A673 (cell line): ENCODE results near the gene LYZL6. TPM values are rescaled to one million over a fixed set of nuclear protein-coding genes. Genes with fewer than 3 reads are reported as not detected.
"Not testable (repeated sequence)": the region's sequence is repeated elsewhere in the genome, so short reads cannot be mapped to it uniquely, and the experiment has no call there.

Experiments used
- BruUV-seq: library from RNA; stranded (reverse); fragments of 400-500 nt; replicated peaks from 2 replicates; lab custom pipeline; 2021; lab: Mats Ljungman, UMichigan
- CTCF ChIA-PET: fragments of 300-600 bp; sonication (Branson Sonifier 250); formaldehyde crosslinking; loops from one replicate; lab custom pipeline; 2022; ENCODE audit warnings: antibody characterized with exemption; lab: Charles Lee
- POLR2A ChIA-PET: fragments of 300-600 bp; sonication (Branson Sonifier 250); formaldehyde crosslinking; loops from one replicate; lab custom pipeline; 2022; ENCODE audit warnings: antibody characterized with exemption; ENCODE audit not compliant: low non-redundant PET; lab: Charles Lee
- DNase-seq: peaks from one replicate; pipeline ENCODE4 v3.0.0-alpha.2; 2015; ENCODE audit warnings: low spot score
- H3K27ac ChIP-seq: fragments of 200-600 bp; sonication (generic); 2 replicates; pipeline ENCODE4 v1.5.1; 2016; ENCODE audit warnings: mixed run types, low read depth, mild to moderate bottlenecking, mixed read lengths, antibody characterized with exemption, low read length; ENCODE audit not compliant: poor library complexity, severe bottlenecking
- H3K27me3 ChIP-seq: fragments of 200-600 bp; sonication (generic); replicated peaks from 2 replicates; pipeline ENCODE4 v1.6.1; 2017; ENCODE audit warnings: mixed run types, low read depth, mild to moderate bottlenecking, mixed read lengths, antibody characterized with exemption, low read length; ENCODE audit not compliant: insufficient read depth, poor library complexity
- H3K36me3 ChIP-seq: fragments of 200-600 bp; sonication (generic); 2 replicates; pipeline ENCODE4 v1.6.1; 2016; ENCODE audit warnings: mixed run types, mild to moderate bottlenecking, mixed read lengths, antibody characterized with exemption, low read length; ENCODE audit not compliant: insufficient read depth, poor library complexity, severe bottlenecking
- H3K4me1 ChIP-seq: fragments of 200-600 bp; sonication (generic); 2 replicates; pipeline ENCODE4 v1.6.1; 2017; ENCODE audit warnings: mixed run types, mild to moderate bottlenecking, mixed read lengths, antibody characterized with exemption, low read length; ENCODE audit not compliant: insufficient read depth, poor library complexity, severe bottlenecking
- H3K4me3 ChIP-seq: fragments of 200-600 bp; sonication (generic); 2 replicates; pipeline ENCODE4 v1.5.1; 2016; ENCODE audit warnings: low read depth, mixed run types, mild to moderate bottlenecking, mixed read lengths, low read length; ENCODE audit not compliant: poor library complexity, severe bottlenecking
- H3K9me3 ChIP-seq: fragments of 200-600 bp; sonication (generic); 2 replicates; pipeline ENCODE4 v1.6.1; 2016; ENCODE audit warnings: mixed run types, low read depth, mild to moderate bottlenecking, mixed read lengths, antibody characterized with exemption, low read length; ENCODE audit not compliant: poor library complexity, severe bottlenecking
- EZH2 ChIP-seq: fragments of 200-600 bp; sonication (generic); IDR thresholded peaks from 2 replicates; pipeline ENCODE4 v1.6.1; 2017; ENCODE audit warnings: borderline replicate concordance, low read depth, mild to moderate bottlenecking, mixed read lengths, antibody characterized with exemption, low read length; ENCODE audit not compliant: poor library complexity, severe bottlenecking
- intact Hi-C: fragments of 100-400 bp; cut with micrococcal nuclease; formaldehyde crosslinking; loops from one replicate; pipeline ENCODE4 v1.10.0; 2022; ENCODE audit not compliant: unreplicated experiment
- total RNA-seq: library from RNA; stranded (reverse); gene quantifications from 2 replicates; pipeline ENCODE4 v1.2.3, GENCODE V29; 2021
- TF ChIP-seq, protein P1 (sequence below): fragments of 300-800, 200-600 bp; sonication (generic); conservative IDR thresholded peaks from 2 replicates; pipeline ENCODE4 v1.5.1; 2017; ENCODE audit warnings: low read depth, mild to moderate bottlenecking, antibody characterized with exemption, low read length, moderate library complexity, mixed read lengths

Gene LYZL6
- total RNA-seq, 1 experiment from 2014 or later, result not detected

DNA sequence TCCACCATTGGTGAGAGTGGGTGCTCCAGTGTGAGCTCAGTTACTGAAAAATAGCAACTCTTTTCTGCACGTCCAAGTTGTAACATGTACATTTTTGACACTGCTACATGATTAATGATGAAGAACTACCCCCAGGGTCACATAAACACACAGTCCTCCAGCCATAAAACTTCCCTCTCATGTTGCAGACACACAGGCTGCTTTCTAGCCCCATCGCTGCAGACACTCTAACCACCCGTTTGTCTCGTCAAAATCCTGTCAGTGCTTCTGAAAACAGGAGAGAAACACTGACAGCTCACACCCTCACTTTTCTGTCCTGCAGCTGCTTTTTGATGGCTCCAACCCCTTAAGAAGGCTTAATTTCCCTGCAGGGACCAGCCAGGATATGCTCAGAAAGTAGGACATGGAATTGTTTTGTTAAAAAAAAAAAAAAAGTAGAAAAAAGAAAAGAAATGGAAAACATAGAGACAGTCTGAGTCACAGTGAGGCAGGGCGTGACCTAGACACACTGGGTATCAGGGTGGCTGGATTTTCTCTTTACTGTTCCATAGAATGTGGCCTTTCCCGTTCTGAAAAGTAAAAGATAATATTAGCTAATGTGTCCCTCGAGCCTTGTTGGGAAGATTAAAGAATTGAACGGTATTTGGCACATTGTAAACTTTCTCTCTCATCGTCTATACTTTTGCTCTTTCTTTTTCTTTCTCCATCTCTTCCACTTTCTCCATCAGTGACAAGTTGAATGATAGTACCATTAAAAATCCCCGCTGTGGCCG is 42.6 kb downstream of the LYZL6 start:
- TF ChIP-seq EZH2, result no peak
- TF ChIP-seq, protein P1, sequence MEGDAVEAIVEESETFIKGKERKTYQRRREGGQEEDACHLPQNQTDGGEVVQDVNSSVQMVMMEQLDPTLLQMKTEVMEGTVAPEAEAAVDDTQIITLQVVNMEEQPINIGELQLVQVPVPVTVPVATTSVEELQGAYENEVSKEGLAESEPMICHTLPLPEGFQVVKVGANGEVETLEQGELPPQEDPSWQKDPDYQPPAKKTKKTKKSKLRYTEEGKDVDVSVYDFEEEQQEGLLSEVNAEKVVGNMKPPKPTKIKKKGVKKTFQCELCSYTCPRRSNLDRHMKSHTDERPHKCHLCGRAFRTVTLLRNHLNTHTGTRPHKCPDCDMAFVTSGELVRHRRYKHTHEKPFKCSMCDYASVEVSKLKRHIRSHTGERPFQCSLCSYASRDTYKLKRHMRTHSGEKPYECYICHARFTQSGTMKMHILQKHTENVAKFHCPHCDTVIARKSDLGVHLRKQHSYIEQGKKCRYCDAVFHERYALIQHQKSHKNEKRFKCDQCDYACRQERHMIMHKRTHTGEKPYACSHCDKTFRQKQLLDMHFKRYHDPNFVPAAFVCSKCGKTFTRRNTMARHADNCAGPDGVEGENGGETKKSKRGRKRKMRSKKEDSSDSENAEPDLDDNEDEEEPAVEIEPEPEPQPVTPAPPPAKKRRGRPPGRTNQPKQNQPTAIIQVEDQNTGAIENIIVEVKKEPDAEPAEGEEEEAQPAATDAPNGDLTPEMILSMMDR, result no peak
- no peaks in the 10 kb centered on the region for H3K27me3 ChIP-seq
- DNase-seq, result no peak

DNA sequence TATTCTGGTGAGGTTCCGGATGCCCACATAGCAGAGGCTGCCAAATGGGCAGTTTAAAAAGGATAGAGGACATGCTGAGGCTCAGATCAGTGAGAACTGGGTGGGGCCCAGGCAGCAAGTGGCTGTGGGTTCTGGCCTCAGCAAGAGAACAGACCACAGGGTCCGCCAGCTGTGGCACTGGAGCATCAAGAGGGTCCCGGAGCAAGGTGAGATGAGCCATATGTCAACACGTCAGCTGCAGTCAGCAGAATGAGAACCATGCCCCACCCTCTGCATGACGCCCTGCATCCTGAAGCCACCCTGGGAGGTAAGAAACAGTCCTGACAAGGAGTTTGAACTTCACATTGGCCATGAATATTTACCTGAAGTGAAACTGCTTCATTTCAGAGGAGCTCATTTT is 43.2 kb downstream of the LYZL6 start:
- H3K4me3 ChIP-seq, result no peak overlapping the region
- no TSS peak for BruUV-seq
- no peaks in the 10 kb centered on the region for H3K36me3 ChIP-seq
- no peaks in the 10 kb centered on the region for H3K4me1 ChIP-seq
- DNase-seq, result no peak
- ChIA-PET POLR2A (no interaction called here), CTCF (no interaction called here)
- intact Hi-C loops, result no loop called here
- no peaks in the 10 kb centered on the region for H3K9me3 ChIP-seq
- H3K27me3 ChIP-seq, result no peaks in the 10 kb centered on the region
- H3K27ac ChIP-seq, result no peak overlapping the region
- TF ChIP-seq, protein P1, result no peak
- TF ChIP-seq EZH2, result no peak

More for the DNA sequence above, 42.6 kb downstream of the LYZL6 start:
- CTCF ChIA-PET, result no interaction called here
- H3K36me3 ChIP-seq, result no peaks in the 10 kb centered on the region
- BruUV-seq, result no TSS peak
- H3K9me3 ChIP-seq, result no peaks in the 10 kb centered on the region
- POLR2A ChIA-PET, result no interaction called here
- H3K27ac ChIP-seq, result no peak overlapping the region
- no peak overlapping the region for H3K4me3 ChIP-seq
- H3K4me1 ChIP-seq, result no peaks in the 10 kb centered on the region
- intact Hi-C loops, result no loop called here

DNA sequence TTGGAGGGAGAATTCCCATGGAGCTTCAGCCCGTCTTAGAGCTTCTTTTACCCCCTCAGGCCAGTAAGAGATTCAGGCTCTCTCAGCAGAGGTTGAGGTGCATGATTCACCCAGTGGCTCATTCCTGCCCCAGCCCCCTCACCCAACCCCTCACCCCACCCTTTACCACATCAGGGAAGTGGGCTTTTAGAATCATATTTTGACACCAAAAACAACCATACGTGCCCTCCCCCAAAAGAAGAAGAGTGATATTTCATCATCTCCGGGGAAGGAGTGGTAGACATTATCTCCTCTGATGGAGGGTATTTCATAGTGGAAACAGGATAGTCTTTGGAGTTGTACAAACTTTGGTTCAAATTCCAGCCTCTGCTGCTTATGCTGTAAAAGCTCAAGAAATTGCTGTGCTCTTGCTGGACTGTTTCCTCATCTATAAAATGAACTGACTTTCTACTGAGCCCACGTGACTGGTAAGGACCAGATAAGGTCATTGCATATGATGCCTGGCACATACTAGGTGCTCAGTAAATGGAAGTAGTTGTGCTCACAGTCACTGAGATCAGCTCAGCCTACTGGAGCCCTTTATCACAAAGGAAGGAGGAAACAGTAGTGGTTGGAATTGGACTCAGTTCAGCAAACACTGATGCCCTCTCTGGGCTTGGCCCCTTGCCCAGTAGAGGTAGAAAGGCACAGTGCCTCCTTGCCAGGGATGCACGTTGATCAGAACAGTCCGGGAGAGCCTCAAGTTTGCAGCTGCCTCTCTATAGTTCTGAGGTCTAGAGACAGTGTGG is 45.0 kb downstream of the LYZL6 start:
- Histone ChIP-seq H3K4me1 (no peaks in the 10 kb centered on the region), H3K9me3 (no peaks in the 10 kb centered on the region), H3K27ac (no peak overlapping the region), H3K36me3 (no peaks in the 10 kb centered on the region), H3K27me3 (no peaks in the 10 kb centered on the region), H3K4me3 (no peak overlapping the region)
- POLR2A ChIA-PET, result no interaction called here
- TF ChIP-seq, protein P1, result no peak
- TF ChIP-seq EZH2, result no peak
- BruUV-seq, result no TSS peak
- DNase-seq, result no peak
- CTCF ChIA-PET, result no interaction called here
- intact Hi-C loops, result no loop called here

DNA sequence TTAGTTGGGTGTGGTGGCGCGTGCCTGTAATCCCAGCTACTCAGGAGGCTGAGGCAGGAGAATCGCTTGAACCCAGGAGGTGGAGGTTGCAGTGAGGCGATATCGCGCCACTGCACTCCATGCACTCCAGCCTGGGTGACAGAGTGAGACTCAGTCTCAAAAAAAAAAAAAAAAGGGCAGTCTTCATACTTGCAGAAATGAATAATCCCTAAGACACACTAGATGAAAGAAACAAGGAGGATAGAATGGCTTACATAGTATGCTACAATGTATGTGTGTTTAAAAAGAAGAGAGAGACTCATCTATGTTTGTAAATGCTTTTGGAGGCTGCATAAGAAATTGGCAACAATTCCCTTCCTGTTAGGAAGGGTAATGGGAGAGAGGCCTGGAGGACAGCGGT is 45.7 kb downstream of the LYZL6 start:
- H3K9me3 ChIP-seq, H3K27me3 ChIP-seq, H3K27ac ChIP-seq, POLR2A ChIA-PET, BruUV-seq, H3K4me3 ChIP-seq, H3K36me3 ChIP-seq, CTCF ChIA-PET, intact Hi-C loops, H3K4me1 ChIP-seq, DNase-seq: not testable (repeated sequence)
